ENCODE results near the gene LDB1. TPM values are rescaled to one million over a fixed set of nuclear protein-coding genes. Genes with fewer than 3 reads are reported as not detected.

LDB1 gene
- polyA plus RNA-seq (ENCODE audit: insufficient read length in 4 of 4) = 100 to 1,000 TPM; 108 to 149 (median 124) TPM

GRCh38 chr10:102120142-102120990 lies at the start of gene LDB1:
TSS of gene LDB1 (minus strand) at chr10:102120368. CDS start at chr10:102120110, 258 bp downstream.
- peak in 2 of 4 donors; percentile 72 to 86 for DNase-seq (ENCODE audit: low read depth in 4 of 4, low spot score in 2 of 4)

- no peak for DNase-seq (ENCODE audit: low read depth in 4 of 4, low spot score in 2 of 4)
Observed at GRCh38 chr10:102167861-102168260, 47.7 kb upstream of the LDB1 start.

- no peak for DNase-seq (ENCODE audit: low read depth in 4 of 4, low spot score in 2 of 4)
Observed at GRCh38 chr10:102163342-102163989, 43.3 kb upstream of the LDB1 start.

- no peak for DNase-seq (ENCODE audit: low read depth in 4 of 4, low spot score in 2 of 4)
Observed at GRCh38 chr10:102159831-102160230, 39.7 kb upstream of the LDB1 start.

GRCh38 chr10:102159051-102159597 lies 39.0 kb upstream of the LDB1 start:
- no peak for DNase-seq (ENCODE audit: low read depth in 4 of 4, low spot score in 2 of 4)

- DNase-seq (ENCODE audit: low read depth in 4 of 4, low spot score in 2 of 4) = no peak
Observed at GRCh38 chr10:102157224-102157623, 37.1 kb upstream of the LDB1 start.

- DNase-seq (ENCODE audit: low read depth in 4 of 4, low spot score in 2 of 4) = no peak
Observed at GRCh38 chr10:102154466-102155116, 34.4 kb upstream of the LDB1 start.

- no peak for DNase-seq (ENCODE audit: low read depth in 4 of 4, low spot score in 2 of 4)
Observed at GRCh38 chr10:102153093-102153620, 33.0 kb upstream of the LDB1 start.

- no peak for DNase-seq (ENCODE audit: low read depth in 4 of 4, low spot score in 2 of 4)
Observed at GRCh38 chr10:102152545-102152890, 32.4 kb upstream of the LDB1 start.

- DNase-seq (ENCODE audit: low read depth in 4 of 4, low spot score in 2 of 4) = peak; percentile 92 to 98 (median 95)
Observed at GRCh38 chr10:102151774-102152544, 31.8 kb upstream of the LDB1 start, which contains the start of gene NOLC1. TSS of gene NOLC1 (plus strand) at chr10:102152389. CDS start at chr10:102152411, 22 bp downstream.

GRCh38 chr10:102150970-102151773 lies 31.0 kb upstream of the LDB1 start:
- no peak for DNase-seq (ENCODE audit: low read depth in 4 of 4, low spot score in 2 of 4)

GRCh38 chr10:102148275-102148674 lies 28.1 kb upstream of the LDB1 start:
- DNase-seq (ENCODE audit: low read depth in 4 of 4, low spot score in 2 of 4) = no peak

- DNase-seq (ENCODE audit: low read depth in 4 of 4, low spot score in 2 of 4) = no peak
Observed at GRCh38 chr10:102147561-102147960, 27.4 kb upstream of the LDB1 start.

- no peak for DNase-seq (ENCODE audit: low read depth in 4 of 4, low spot score in 2 of 4)
Observed at GRCh38 chr10:102146971-102147428, 26.8 kb upstream of the LDB1 start.

- DNase-seq (ENCODE audit: low read depth in 4 of 4, low spot score in 2 of 4) = no peak
Observed at GRCh38 chr10:102141583-102142107, 21.5 kb upstream of the LDB1 start.

GRCh38 chr10:102140913-102141540 lies 20.9 kb upstream of the LDB1 start:
- DNase-seq (ENCODE audit: low read depth in 4 of 4, low spot score in 2 of 4) = no peak

- DNase-seq (ENCODE audit: low read depth in 4 of 4, low spot score in 2 of 4) = no peak
Observed at GRCh38 chr10:102140218-102140617, 20.1 kb upstream of the LDB1 start.
